AG09319 (cell line): ENCODE data around the gene PYY.

Experiments used
- DNase-seq: peaks from one replicate; pipeline ENCODE4 v3.0.0-alpha.2; 2010; ENCODE audit warnings: low read depth; ENCODE audit errors: extremely low read depth
- TF ChIP-seq, protein P1 (sequence below): IDR thresholded peaks from 2 replicates; pipeline ENCODE4 v1.5.1; 2011; ENCODE audit warnings: low read depth, mild to moderate bottlenecking, inconsistent platforms, low read length, moderate library complexity

Gene PYY

DNA sequence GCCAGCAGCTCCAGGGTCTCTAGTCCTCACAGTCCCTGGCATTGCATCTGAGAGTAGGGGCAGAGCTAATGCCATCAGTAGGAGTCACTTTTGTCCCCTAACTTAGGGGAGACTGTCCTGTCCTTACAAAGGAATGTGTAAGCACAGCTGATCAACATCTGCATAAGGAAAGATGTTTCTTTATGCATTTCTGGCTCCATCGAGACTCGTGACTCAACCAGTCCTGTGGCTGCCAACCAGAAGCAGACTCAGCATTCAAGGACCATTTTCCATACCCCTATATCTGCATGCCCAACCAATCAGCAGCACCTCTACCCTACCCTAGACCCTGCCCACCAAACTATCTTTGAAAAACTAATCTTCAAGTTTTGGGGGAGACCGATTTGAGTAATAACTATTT, 38.2 kb downstream of the PYY start:
- TF ChIP-seq, protein P1, sequence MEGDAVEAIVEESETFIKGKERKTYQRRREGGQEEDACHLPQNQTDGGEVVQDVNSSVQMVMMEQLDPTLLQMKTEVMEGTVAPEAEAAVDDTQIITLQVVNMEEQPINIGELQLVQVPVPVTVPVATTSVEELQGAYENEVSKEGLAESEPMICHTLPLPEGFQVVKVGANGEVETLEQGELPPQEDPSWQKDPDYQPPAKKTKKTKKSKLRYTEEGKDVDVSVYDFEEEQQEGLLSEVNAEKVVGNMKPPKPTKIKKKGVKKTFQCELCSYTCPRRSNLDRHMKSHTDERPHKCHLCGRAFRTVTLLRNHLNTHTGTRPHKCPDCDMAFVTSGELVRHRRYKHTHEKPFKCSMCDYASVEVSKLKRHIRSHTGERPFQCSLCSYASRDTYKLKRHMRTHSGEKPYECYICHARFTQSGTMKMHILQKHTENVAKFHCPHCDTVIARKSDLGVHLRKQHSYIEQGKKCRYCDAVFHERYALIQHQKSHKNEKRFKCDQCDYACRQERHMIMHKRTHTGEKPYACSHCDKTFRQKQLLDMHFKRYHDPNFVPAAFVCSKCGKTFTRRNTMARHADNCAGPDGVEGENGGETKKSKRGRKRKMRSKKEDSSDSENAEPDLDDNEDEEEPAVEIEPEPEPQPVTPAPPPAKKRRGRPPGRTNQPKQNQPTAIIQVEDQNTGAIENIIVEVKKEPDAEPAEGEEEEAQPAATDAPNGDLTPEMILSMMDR = no peak
- DNase-seq = no peak

DNA sequence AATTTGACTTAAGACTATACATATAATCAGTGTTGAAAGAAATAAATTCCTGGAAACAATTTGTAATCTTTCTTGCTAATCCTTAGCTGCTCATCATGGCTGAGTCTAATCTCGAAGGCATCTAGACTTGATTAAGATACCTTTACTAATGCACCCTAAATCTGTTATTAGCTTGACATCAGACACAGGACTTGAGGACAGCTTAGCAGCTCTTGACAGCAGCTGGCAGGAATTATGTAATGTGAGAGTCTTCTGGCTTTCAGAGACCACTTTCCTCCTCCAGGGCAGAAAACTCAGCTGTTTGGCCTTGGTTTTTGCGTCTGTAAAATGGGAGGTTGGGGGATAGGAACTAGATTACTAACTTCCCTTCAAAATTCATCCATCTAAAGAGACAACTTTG, 39.3 kb downstream of the PYY start:
- TF ChIP-seq, protein P1 = no peak
- no peak for DNase-seq

DNA sequence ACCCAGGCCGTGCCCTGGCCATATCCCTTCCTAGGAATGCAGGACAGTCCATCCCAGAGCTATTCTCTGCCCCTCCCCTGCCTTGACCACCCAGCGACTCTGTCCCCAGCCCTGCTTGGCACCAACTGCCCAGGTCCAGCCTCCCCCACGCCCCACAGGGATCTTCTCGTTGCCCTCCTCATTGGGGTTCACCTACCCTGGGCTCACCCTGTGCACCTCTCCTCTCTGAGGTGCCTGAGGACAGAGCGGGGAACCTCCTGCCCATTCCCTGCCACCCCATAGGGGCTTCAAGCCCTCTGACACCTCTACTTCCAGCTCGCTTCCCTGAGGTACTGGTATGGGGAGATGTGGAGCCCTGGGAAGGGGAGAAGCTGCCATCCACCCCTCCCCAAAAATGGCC, 40.2 kb downstream of the PYY start:
- DNase-seq = no peak
- TF ChIP-seq, protein P1 = no peak

DNA sequence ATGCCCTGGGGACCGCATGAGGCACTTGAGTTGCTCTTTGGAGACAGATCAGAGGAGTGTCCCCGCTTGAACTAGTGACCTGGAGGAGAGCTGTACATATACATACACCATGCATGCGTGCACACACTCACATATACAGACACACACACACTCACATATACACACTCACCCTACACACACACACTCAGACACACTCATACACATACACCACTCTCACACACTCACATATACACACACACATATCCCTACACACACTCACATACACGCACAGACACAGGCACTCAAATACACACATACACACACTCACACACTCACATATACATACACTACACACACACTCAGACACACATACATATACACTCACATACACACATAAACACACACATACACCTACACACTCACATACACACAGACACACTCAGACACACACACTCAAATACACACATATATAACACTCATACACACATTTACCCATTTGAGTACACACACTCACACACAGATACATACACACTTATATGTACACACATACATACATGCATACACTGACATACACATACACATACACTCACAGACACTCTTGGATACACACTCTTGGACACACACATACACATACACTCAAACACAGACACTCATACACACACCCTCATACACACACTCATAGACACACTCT, 41.0 kb downstream of the PYY start:
- TF ChIP-seq, protein P1 = no peak
- no peak for DNase-seq

DNA sequence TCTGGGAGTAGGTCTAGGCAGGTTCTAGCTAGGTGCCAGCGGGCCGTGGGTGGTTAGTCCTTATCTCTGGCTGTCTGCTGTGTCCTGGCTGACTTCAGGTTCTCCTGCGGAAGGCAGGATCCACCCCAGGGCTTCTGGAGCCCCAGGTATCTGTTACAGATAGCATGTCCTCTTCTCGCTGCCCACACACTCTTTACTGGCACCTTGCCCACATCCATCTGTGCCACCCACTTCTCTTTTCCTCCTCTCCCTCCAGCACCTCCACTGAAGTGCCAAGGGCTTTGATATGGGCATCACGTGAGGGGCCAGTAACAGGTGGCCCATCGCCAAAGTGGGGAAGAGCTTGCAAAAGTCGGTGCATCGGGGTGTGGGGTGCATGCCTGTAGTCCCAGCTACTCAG, 41.8 kb downstream of the PYY start:
- no peak for DNase-seq
- TF ChIP-seq, protein P1 = no peak

DNA sequence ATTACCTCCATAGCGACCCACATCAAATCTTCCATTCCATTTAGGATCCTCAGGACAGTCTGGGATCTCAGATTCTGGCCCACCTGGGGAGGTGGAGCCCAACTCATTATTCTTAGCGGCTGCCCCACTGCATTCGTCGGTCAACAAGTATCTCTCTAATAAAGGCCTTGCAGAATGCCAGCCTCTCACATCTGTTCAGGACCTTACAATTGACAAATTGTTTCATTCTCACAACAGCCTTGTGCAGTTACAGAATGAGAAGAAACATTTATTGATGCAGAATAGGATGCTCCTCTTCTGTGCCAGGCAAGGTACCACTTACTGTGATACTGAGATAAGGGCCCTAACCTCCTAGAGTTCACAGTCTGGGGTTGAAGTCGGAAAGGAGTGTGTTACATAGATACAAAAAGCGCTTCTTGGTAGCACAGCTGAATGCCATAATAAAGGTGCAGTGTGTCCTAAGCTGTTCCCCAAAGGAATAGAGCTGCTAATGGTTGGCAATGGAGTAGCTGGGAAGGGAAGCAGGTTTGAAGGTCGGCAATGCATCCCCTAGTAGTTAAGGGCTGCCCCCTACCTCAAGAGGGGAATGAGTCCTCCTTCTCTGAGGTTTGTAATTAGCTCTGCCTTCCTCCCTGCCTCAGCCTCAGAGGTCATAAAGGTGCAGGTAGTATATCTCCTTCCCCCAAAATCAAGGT, 44.1 kb downstream of the PYY start:
- TF ChIP-seq, protein P1 = no peak

DNA sequence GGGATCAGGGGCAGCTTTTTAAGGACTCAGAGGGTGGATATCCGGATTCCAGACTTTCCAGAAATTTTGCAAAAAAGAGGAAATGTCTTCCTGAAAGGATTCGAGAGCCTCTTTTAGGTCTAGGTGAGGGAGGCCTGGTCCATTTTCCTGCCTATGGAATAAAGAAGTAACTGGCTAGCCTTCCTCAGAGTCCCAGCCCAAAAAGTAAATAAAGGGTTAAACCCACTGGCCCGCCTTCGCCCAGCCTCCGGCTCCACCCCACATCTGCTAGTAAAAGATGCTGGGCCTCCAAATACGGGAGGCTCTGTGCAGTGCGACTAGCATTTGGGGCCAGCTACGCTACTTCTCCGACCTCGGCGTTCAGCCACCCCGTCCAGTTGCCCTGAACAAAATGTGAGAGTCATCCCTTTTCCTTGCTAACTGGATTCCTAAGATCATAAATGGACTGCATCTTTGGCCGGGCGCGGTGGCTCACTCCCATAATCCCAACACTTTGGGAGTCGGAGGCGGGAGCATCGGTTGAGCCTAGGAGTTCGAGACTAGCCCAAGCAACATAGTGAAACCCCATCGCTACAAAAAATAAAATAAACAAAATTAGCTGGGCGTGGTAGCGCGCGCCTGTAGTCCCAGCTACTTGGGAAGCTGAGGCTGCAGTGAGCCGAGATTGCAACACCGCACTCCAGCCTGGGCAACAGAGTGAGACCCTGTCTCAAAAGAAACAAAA, 45.6 kb downstream of the PYY start:
- TF ChIP-seq, protein P1 = no peak
- no peak for DNase-seq

More for the DNA sequence above, 44.1 kb downstream of the PYY start:
- DNase-seq = no peak
